Measurements from ENCODE around the gene VTI1A.

VTI1A gene

DNA sequence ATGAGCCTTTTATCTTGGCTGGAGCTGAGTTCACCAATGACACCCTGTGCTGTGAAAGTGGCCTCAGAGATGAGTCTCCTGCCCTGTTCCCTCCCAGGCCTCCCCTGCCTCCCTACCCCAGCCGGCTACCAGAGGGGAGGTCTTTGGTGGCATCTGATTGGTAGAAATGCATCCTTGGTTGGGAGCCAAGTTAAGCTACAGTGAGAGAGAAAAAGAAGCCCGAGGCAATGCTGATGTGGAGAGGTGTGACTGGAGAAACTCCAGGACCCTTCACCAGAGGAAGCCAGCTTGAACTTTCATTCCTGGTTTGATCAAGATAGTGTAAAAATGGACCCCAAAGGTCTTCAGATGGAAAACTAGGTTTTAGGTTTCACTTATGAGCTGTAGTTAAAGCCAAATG, 311.9 kb downstream of the VTI1A start:
- DNase-seq (ENCODE audit: low read depth): no peak

DNA sequence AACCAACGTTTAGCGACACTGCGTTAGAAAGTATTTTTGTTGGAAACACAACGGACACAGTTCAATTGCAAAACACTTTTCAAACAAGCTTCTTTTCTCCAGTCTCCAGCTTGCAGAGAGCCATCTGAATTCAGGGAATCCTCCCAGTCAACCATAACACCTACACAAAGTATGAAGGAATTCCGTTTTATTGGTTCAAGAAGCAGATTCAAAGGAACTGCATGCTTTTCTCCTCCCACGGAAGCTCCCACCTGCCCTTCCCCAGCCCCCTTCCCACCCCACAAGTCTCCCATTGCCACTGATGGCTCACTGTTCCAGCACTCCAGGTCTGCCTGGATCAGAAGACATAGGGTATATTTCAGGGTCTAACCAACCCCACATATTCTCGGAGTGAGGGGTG, 312.5 kb downstream of the VTI1A start:
- DNase-seq (ENCODE audit: low read depth): no peak

DNA sequence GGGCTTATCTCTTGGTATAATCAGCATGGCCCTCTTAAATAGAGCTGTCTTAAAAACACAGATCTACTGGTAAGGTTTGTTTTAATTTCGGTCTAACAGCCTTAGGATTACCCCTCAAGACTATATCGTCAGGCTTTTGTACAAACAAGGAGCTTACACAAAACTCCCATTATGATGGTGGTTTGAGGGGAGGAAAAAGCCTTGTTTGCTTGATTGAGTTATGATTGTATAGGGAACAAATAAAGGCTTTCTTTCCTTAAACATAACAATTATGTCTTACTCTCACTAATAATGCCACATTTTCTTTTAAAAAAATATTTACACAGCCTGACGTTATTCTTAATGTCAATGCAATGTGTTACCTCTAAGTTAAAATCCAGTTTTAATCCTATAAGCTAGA, 314.2 kb downstream of the VTI1A start:
- DNase-seq (ENCODE audit: low read depth): no peak

DNA sequence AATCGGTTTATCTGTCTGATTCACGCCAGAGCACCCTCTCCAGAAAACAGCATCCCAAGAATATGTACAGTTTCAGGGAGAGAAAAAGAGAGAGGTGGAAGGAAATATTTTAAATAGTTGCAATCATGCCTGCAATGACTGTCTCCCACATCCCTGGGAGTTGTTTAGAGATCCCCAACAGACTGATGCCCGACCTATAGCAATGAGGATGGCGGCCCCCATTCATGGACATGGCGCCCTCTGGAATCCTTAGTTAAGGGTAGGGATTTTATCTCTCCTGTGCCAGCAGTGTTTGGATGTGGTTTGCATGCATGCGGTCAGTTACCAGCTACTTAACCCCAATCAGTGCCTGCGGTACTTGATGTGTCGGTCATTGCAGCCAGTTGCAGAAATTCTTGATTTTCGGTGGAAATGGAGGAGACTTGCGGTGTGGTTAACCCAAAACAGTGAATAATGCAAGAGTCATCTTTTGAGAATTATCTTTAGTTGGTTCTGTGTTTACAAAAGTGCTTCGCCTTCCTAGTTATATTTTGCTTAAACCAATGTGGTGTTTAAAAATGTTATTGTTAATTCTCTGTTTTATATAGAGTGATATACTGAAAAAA, 317.0 kb downstream of the VTI1A start:
- no peak for DNase-seq (ENCODE audit: low read depth)

DNA sequence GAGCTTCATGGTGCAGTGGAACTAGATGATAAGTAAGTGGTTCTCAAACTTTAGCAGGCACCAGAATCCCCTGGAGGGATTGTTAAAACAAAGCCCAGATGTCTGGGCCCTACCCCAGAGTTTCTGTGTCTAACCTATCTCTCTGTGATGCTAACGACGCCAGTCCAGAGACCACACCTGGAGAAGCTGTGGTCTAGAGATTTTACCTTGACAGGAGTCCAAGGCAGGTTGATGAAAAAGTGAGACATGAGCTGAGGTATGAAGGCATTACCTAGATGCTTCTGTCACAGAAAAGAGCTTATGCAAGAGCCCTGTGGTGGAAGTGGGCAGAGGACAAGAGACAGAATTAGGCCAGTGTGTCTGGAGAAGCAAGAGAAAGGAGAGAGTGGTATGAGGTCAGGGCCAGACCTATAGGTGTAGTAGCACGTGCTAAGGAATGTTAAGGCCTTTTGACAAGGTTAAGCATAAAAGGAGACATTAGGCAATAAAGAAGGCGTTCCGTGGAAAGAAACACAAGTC, 318.8 kb downstream of the VTI1A start:
- no peak for DNase-seq (ENCODE audit: low read depth)

DNA sequence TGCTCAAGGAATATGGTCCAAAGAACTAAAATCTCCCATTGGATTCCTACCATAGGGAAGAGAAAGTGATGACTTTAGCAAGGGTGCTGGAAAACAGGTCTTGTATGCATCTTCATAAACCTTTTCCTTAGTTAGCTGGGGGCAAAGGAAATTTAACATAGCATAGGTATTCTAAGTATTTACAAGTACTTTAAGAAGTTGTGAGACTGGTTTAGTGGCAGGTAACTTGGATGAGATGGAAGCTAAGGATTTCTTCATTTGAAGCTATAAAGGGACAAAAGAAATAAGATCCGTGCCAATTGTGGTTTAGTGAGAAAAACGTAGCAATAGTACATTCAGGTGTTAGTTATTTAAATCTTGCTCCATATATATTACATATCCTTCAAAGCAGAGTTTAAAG, 319.6 kb downstream of the VTI1A start:
- DNase-seq (ENCODE audit: low read depth): no peak

DNA sequence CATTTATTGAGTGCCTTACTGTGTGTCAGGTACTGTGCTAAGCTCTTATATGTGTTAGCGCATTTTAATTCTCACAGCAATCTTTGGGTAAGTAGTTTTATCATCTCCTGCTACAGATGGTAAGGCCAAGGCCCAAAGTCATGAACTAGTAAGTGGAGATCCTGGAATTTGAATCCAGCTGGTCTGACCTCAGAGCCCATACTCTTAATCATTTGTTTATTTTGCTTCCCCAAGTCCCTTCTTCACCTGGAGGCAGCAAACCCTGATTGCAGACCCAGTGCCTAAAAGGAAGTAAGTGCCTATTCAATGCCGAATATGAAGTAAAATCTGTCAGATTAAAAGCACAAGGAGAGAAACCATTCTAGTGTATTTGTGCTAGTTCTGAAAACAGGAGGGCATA, 320.1 kb downstream of the VTI1A start:
- DNase-seq (ENCODE audit: low read depth): no peak

DNA sequence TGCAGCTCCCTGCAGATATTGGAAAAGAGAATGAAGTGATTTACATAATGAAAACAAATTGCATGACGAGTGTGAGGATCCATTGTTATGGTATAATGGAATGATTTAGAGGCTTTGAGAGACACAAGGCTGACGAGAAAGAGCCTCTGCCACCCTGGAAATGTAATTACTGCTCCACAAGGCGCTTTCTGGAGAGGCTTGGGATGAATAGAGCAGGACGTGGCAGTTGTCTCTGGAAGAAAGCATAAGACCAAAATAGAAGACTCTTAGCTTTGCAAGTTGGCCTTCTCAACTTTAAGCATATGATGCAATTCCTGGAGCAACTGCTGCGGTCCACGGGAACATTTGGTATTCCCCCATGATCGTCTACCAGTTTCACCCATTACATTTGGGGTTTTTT, 321.1 kb downstream of the VTI1A start:
- DNase-seq (ENCODE audit: low read depth): no peak

DNA sequence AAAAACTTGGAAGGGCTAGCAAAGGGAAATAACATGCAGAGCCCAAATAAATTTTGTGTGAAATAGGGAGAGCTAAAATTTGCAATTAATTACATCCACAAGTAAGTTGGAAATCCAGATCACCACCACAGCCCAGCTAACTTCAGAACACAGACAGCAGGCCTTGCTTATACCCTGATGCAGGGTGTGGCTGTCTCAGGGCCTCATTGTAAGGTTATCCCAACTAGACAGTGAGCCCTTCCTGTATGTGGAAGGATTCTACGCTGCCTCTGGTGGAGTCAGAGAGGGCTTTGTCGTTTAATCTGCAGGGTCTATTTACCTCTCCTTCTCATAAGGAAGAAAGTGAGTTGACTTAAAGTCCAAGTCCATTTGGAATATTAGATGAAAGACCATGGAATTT, 322.1 kb downstream of the VTI1A start:
- no peak for DNase-seq (ENCODE audit: low read depth)

DNA sequence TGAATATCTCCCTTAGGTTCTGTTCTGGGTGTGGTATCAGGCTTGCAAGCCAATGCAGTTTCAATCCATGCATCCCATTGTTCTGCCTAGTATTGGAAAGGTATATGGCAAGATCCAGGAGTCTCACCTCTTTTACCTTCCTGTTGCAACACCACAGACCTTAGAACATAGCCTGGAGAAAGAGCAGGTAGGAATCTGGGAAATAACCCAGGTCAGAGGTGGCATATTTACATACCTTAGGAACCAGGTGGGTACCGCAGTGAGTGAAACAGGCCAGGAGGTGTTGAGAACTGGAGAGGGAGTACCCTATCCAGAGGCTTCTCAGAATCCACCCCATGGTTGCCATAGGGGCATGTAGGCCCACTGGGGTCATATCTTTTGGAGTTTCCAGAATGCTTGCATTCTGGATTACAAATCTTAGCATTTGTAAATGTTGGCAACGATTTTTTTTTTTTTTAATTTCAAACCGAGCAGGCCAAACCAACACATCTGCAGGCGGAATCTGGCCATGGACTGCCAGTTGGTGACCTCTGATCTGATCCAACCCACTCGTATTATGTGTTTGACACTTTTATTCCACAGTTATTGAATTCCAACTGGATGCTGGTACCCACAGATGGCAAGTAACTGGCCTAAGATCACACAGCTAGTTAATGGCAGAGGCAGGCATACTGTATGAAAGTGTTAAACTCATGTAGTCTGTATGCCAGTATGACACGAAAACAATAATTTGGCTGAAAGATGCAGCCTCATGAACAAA, 322.8 kb downstream of the VTI1A start:
- DNase-seq (ENCODE audit: low read depth): no peak

DNA sequence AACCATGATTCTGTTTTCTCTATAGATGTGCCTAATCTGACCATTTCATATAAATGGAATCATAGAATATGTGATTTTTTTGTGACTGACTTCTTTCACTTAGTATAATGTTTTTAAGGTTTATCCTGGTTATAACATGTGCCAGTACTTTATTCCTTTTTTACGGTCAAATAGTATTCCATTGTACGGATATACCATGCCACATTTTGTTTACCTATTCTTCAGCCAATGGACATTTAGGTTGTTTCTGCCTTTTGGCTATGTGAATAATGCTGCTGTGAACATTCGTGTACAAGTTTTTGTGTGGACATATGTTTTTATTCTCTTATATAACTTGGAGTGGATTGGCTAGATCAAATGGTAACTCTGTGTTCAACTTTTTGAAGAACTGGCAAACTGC, 324.7 kb downstream of the VTI1A start:
- no peak for DNase-seq (ENCODE audit: low read depth)

DNA sequence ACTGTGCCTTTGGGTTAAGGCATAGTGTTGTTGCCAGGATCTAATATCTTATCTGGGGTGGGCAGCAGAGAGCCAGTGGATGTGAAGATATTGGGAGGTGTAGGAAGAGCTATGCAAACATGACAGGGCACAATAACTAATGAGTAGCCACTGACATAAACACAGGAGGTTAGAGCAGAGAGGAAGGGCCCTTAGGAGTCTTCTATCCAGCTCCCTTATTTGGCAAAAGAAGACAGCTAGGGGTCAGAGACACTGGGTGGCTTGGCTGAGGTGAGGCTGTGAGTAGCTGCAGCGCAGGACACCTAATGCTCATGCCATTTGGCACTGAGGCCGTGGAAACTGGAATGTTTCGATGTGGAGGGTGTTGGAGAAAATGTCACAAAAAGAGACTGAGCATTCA, 326.8 kb downstream of the VTI1A start:
- no peak for DNase-seq (ENCODE audit: low read depth)

DNA sequence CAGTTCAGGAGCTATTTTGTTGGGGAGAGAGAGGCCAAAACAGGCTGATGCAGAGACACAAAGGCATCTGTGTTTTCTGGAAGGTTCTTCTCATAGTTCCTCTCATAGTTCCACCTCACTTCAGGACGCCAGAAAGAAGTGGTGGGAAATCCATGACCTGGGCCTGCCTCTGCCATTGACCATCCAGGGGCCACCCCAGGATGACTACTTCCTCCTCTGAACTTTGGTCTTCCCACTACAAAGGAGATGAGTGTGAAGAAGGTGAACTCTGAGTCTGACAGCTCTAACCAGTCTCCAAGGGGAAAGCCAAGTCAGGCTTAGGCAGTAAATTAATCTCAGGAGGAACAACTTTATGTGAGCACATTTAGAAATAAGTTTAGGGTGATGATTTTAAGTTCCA, 327.2 kb downstream of the VTI1A start:
- DNase-seq (ENCODE audit: low read depth): no peak

DNA sequence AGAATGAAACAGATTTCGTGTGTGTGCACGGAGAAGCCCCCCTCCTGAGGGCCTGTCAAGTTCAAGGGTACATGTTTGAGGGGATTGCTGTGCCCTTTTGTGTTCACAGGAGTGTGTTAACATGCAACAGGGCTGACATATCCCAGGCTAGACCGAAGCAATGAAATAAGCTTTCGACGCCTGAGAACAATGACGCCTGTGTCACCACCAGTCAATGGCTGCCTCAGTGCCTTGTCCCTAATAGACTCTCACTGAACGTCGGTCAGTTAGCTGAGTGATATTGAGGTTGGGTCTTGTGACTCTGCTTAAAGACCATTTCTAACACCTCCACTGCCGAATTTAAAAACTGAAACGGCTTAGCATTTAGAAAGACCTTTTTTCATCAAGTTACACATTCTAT, 327.8 kb downstream of the VTI1A start:
- no peak for DNase-seq (ENCODE audit: low read depth)

DNA sequence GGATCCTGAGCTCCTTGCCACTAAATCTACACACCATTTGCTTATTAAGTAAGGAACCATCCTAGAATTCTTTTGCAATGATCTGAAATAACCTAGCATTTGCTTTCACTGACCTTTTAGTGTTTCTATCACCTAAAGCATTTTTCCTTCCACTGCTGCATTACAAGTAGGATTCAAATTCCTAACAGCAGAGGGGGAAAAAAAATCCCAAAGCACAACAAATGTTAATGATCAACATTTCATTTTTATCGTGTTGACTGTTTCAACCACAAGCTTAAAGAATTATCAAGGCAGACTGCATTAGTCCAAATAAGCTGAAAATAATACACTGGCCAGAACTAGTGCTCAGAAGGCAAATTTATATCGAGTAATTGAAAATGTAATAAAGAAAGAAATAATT, 328.4 kb downstream of the VTI1A start:
- no peak for DNase-seq (ENCODE audit: low read depth)

DNA sequence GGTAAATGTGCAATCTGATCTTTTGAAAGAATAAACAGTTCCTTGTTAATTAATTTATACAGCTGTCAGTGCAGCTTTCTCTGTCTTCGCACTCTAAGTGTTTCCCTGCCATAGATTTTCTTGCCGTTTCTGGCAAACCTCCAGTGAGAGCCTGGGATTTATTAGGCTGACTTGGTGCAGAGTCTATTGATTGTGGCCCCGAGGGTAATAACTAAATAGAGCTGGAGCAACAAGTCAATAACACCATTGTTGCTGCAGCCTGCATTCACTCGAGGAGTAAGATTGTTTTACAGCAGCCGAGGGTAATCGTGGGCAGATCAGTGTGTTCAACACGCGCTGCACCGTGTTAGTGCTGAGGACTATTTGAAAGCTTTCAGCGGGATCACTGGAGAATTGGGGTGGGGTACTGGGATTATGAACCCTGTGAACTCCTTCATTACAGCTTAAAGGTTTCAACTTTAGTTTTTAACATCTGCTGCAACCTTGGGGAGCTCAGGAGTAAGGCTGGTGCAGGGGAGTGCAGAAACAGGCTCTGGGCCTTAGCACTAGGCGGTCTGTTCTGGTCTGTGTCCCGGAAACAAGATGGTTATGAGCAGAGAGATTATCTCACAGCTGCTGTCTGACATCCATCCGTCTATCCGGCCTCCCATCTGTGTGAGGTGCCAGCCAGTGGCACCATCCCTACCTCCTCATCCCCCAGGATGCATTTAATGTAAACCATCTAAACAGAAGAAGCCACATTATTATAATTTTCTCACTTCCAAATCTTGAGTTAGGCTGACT, 329.1 kb downstream of the VTI1A start:
- DNase-seq (ENCODE audit: low read depth): no peak

DNA sequence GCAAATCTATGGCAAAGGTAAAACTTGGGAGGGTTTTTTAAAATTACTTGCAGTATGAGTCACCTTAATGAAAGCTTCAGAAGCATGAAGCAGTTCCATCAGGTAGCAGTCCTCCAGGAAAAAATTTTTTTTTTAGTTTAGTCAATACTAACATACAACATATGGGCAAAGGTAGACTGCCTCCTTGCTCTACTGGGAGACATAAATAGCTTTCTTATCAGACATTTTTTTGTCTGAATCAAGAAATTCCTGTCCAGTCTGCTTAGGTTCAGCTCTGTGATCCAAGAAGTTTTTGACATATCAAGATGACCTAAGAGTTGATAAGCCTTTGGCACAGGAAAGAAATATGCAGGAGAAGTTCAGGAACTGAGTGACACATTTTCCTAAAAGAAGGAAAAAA, 331.6 kb downstream of the VTI1A start:
- DNase-seq (ENCODE audit: low read depth): no peak

DNA sequence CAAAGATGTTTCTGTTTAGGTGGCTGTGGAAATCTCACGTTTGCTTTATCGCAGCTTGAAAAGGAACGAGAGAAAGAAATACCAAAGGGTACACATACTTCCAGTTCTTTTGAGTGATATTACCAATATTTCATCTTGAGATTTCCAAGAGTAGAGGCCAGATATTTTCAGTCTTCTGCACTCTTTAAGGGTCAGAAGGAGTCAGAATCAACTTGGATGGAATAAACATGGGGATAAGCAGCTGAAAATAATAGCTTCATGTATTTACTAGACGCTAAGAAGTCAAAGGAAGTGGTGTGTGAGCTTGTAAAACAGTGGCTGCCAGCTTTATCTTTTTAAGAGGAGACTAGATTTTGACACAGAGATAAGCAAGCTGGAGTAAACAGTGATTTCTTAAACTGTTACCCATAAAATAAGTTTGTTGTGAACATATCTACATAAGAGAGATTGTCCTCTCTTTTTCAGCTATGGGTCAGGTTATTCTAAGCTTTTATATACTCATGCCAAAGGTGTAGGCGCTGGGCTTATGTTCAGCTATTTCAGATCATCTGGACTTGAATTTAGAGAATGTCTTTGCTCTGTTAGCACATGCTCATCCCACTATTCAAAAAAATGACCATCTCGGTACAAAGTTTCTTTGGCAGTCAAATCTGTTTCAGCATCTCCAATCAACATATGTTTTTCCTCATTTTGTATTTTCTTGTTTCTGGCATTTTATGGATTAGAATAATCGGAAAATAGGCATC, 332.2 kb downstream of the VTI1A start:
- DNase-seq (ENCODE audit: low read depth): no peak

DNA sequence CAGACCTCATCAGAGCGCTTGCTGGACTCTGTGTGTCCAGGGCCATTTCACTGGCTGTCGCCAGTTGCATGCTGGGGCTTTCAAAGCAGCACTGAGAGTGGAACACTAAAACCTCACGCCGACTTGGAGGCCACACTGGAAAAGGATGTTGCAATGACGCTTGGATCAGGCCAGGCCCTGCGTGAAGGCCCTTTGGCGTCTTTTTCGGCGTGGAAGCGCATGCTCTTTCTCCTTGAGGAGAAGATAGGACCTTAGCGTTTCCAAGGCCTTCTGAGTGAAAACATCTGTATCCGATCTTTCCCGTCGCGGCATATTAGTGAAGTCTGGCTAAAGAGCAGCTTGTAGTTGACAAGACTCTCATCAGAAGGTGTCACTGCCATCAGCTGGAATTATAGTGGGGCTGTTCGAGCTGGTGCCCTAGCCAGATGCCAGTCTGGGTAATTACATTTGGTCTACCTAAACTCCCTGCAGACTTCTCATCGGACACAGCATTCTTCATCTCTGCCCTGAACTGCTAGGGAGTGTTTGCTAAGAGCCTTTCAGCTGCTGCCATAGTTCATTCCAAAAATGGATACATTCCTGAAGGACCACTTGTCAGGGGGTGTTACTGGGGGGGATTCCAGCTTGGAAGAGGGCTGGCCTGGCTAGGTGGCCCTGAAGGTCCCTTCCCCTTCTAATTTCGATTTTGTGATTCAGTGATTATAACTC, 335.3 kb downstream of the VTI1A start:
- no peak for DNase-seq (ENCODE audit: low read depth)

DNA sequence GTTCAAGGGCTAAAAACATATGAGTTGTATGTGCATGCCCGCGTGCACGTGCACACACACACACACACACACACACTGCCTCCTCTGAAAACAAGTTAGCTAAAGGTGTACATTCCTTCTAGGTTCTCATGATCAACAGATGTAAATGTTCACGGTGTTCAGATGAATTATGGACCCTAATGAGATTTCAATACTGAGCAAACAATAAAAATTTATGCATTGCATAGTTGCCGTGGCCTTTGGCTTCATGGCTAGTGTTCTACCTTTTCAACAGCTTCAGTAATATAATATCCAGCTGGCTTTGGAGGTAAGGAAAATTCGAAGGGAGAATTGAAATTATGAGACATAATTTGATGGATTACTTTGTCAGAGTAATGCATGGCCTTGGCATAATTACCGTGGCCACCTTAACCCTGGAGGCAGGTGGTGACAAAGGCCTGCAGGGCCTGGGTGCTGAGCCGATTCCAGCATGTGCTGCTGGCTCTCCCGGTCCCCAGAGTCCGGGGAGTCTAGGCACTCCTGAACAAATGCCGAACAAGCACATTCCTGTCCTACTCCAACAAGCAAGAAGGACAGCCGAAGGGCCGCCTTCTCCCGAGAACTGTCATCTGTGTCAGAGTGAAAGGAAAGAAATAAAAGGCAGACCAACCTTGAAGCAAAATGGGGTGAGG, 336.5 kb downstream of the VTI1A start:
- no peak for DNase-seq (ENCODE audit: low read depth)

DNA sequence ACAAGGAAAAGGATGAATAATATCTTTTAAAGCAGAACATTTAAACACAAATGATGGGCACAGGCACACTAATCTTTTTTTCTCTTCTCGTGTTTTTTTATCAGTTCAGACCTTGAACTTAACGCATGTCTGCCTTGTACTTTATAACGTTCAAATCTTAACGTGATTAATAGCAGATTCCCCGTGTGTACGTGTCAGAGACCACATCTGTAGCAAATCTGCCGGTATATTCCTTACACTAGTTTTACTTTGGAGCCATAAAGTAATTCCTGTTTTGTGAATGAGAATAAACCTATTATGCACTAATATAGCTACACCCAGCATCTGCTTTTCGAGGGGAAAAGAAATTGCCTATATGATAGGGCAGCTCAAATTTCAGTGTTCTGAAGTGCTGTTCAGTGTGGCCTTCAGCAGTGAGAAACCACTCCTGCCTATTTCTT, 337.0 kb downstream of the VTI1A start:
- DNase-seq (ENCODE audit: low read depth): no peak

All from HS-5 (cell line).